Epidermal melanocyte (primary cell): ENCODE results near the gene CCDC88C.

Experiments used
- DNase-seq: peaks from one replicate; pipeline ENCODE4 v3.0.0; 2011; ENCODE audit warnings: low spot score; ENCODE audit not compliant: insufficient read length

The CCDC88C gene

GRCh38 chr14:91365552-91365951 lies 52.1 kb downstream of the CCDC88C start:
- DNase-seq = no peak

GRCh38 chr14:91364524-91365270 lies 52.9 kb downstream of the CCDC88C start:
- DNase-seq = no peak

GRCh38 chr14:91363776-91364523 lies 53.7 kb downstream of the CCDC88C start:
- no peak for DNase-seq

- no peak for DNase-seq
Measured at GRCh38 chr14:91361233-91361811, 56.3 kb downstream of the CCDC88C start.

- DNase-seq = no peak
Measured at GRCh38 chr14:91360490-91361232, 57.0 kb downstream of the CCDC88C start.

- no peak for DNase-seq
Measured at GRCh38 chr14:91358654-91359220, 58.9 kb downstream of the CCDC88C start.

- DNase-seq = no peak
Measured at GRCh38 chr14:91358025-91358319, 59.6 kb downstream of the CCDC88C start.

- no peak for DNase-seq
Measured at GRCh38 chr14:91357272-91358024, 60.2 kb downstream of the CCDC88C start.

- DNase-seq = no peak
Measured at GRCh38 chr14:91356181-91356763, 61.3 kb downstream of the CCDC88C start.

- DNase-seq = no peak
Measured at GRCh38 chr14:91354979-91355685, 62.5 kb downstream of the CCDC88C start.

GRCh38 chr14:91354221-91354916 lies 63.3 kb downstream of the CCDC88C start:
- DNase-seq = no peak

GRCh38 chr14:91352728-91353692 lies 64.6 kb downstream of the CCDC88C start:
- no peak for DNase-seq

GRCh38 chr14:91352053-91352452 lies 65.6 kb downstream of the CCDC88C start:
- no peak for DNase-seq

- DNase-seq = no peak
Measured at GRCh38 chr14:91351512-91351862, 66.1 kb downstream of the CCDC88C start.

GRCh38 chr14:91350813-91351511 lies 66.7 kb downstream of the CCDC88C start:
- no peak for DNase-seq

- DNase-seq = no peak
Measured at GRCh38 chr14:91350483-91350812, 67.2 kb downstream of the CCDC88C start.

GRCh38 chr14:91349481-91350074 lies 68.0 kb downstream of the CCDC88C start:
- no peak for DNase-seq
